COR-L47 (cell line): ENCODE data around the gene SAMD13.
"Not testable (repeated sequence)": the region's sequence is repeated elsewhere in the genome, so short reads cannot be mapped to it uniquely, and the experiment has no call there.

Experiments used
- DNase-seq: peaks from one replicate; lab custom pipeline; 2025; lab: John Stamatoyannopoulos, UW

Gene SAMD13

DNA sequence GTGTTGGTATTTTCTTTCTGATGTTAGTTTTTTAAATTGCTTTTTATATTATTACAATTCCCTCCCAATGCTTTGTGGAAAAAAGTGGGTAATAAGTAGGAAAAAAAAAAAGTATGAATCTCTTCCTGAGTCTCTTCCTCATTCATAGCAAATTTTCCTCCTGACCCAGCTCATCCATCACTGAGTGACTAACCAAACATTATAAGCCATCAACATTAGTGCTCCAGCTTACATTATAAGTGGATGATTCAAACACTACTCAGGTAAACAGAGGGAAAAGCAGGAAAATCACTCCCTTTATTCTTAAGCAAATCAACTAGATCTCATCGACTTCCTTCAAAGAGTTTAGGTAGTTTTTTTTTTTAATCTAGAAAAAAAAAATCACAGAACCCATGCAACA lies 15.4 kb upstream of the SAMD13 start:
- no peak for DNase-seq

GRCh38 chr1:84287389-84287788 lies 14.1 kb upstream of the SAMD13 start:
- DNase-seq = not testable (repeated sequence)

DNA sequence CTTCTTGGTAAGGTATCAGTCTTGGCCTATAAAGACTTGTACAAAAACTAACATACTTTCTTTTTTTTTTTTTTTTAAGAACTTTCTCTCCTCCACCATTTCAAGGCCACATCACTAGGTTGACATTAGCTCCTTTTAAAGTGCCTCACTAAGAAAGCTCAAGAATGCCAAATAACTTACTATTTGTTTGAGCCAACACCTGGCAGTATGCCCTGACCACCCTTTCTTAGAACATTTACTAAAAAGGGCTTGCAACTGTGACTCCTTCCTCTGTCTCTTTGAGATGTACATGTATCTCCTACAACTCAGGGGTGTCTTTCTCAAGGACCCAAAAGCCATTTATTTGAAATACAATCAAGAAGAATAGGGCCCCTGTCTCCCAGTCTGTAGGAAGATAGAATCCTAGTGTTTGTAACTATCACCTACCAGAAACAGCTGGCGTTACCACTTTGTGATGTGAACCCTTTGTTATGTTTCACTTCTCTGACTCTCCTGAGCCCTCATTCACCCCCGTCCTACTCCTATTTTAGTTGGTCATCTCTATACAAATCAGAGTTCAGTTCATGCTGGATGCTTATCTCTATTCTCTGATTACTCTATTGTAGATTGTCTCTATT lies 12.2 kb upstream of the SAMD13 start:
- DNase-seq = no peak

GRCh38 chr1:84291882-84292655 lies 9.4 kb upstream of the SAMD13 start:
- no peak for DNase-seq

GRCh38 chr1:84293766-84294165 lies 7.7 kb upstream of the SAMD13 start:
- no peak for DNase-seq

DNA sequence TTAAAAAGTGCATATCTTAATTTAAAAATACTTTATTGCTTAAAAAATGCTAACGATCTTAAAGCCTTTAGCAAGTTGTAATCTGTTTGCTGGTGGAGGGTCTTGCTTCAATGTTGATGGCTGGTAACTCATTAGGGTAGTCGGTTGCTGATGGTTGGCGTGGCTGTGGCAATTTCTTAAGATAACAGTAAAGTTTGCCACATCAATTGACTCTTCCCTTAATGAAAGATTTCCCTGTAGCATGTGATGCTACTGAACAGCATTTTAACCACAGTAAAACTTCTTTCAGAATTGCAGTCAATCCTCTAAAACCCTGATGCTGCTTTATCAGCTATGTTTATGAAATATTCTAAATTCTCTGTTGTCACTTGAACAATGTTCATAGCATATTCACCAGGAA lies 6.8 kb upstream of the SAMD13 start:
- no peak for DNase-seq

- no peak for DNase-seq
Observed at GRCh38 chr1:84297546-84298244, 3.8 kb upstream of the SAMD13 start.

- DNase-seq = peak; percentile 43
Observed at GRCh38 chr1:84298328-84298683, 3.2 kb upstream of the SAMD13 start.

DNA sequence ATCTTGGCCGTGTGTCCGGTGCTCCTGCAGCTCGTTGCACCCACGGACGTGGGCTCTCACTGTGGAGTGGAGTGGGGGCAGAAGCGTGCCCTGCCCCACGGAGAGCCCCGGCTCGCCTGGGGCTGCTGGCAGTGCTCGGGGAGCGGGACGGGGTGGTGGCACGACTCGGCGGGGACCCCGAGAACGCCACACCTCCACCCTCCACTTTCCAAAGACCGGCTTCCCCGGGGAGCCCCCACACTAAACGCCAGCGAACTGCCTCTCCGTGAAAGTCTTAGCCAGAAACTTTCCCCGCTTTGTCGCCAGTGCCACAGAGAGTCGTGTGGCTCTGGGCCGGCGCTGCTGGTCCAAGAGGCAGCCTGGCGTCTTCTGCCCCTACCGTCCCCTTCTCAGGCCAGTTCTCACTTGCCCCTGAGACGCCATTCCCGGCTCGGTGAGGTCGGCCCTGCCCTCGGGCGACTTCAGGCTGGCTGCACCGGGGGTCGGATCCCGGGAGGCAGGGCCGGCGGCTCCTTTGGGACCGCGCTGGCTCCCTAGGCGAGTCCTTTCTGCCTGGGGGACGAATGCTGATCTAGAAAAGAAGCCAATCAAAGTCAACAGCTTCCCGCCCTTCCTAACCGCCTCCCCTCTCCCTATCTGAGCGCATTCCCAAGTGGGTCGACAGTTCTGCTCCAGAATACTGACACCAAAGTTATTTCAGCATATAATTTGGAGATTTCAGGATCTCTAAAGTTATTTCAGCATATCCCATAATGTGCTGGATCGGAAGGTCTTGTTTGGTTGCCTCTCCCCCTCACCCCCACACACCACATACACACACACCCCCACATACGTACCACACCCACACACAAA lies 2.6 kb upstream of the SAMD13 start:
- DNase-seq = peak; percentile 21

DNA sequence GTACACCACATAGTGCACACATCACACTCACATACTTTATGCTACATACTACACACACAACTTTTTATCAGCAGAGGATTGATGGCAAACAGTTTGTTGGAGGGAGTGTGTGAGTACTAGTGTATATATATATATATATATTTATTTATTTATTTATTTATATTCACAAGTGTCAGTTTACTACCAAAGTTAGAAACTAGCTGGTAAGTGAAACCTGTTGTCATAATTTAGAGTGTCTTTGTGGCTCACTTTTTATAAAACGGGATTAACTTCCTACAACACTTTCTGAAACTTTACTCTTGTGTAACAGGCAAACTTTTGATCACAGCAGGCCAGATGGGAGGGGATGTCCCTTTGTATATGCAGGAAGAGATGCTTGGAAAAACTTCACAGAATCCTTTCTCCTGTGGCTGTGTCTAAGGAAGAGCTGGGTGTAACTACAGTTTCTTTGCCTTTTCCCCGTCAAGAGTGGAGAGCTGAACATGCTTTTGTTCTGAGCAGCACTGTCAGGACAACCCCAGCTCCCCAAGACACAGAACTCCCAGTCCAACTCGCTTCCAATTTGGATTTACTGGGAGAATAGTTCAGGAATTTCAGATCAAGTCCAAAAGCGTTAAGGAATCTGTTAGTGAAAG lies 1.9 kb upstream of the SAMD13 start:
- DNase-seq = no peak

GRCh38 chr1:84300501-84300900 lies 1.0 kb upstream of the SAMD13 start:
- no peak for DNase-seq

DNA sequence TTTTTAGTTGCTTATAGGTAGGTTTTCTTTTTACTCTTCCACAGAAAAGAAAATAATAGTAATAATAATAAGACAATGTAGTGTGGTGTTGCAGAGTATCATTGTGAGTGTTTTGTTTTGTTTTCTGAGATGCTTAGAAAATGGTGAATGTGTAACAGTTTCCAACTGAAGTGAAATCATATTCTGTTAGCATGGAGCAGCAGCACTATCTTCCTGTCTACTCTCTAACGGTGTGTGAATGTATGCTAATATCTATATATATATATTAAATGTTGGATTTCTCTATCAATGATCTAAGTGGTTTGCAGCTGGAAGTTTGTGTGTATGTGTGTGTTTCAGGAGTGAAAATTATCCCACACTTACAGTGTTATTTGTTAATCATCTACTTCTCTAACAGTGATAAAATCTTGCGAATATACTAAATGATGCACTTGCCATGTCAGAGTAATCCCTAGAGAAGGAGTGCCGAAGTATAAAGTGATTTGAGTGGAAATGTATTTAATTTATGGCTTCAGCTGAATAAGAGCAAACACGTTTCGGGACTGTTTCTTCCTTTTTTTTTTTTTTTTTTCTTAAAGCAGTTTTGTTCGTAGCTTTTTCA lies 377 bp downstream of the SAMD13 start:
- no peak for DNase-seq

- no peak for DNase-seq
Observed at GRCh38 chr1:84303314-84303830, 1.9 kb downstream of the SAMD13 start.

DNA sequence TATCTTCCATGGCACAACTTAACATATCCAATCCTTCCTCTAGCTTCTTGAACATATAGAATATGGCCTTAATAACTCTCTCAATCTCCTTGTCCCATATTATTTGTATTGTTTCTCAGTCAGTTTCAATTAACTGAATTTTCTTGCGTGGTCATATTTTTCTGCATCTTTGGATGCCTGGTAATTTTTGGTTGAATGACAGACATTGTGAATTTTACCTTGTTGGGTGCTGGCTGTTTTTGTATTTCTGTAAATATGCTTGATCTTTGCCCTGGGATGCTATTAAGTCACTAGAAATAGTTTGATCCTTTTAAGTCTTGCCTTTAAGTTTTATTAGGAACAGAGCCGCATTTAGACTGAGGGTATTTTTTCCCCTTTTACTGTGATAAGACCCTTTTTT lies 5.9 kb downstream of the SAMD13 start:
- no peak for DNase-seq

- no peak for DNase-seq
Observed at GRCh38 chr1:84311296-84311695, 9.8 kb downstream of the SAMD13 start.

DNA sequence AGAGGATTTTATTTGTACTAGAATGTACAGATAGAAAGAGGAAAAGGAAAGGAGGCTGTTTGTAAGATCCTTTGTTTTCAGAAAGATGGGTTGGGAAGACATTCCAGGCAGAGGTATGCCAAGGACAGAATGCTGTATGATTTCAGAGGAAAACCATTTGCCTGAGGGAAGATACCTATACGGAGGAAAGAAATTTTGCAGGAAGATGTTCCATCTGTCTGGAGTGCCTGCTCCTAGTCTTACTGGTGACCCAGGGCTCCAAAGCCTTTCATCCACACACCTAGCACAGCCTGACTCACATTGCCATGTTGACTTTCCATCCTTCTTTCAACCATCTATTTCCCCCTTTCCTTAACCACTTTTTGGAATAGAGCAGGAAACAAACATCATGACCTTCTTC lies 18.2 kb downstream of the SAMD13 start:
- DNase-seq = no peak

GRCh38 chr1:84327830-84328229 lies 26.3 kb downstream of the SAMD13 start:
- no peak for DNase-seq

DNA sequence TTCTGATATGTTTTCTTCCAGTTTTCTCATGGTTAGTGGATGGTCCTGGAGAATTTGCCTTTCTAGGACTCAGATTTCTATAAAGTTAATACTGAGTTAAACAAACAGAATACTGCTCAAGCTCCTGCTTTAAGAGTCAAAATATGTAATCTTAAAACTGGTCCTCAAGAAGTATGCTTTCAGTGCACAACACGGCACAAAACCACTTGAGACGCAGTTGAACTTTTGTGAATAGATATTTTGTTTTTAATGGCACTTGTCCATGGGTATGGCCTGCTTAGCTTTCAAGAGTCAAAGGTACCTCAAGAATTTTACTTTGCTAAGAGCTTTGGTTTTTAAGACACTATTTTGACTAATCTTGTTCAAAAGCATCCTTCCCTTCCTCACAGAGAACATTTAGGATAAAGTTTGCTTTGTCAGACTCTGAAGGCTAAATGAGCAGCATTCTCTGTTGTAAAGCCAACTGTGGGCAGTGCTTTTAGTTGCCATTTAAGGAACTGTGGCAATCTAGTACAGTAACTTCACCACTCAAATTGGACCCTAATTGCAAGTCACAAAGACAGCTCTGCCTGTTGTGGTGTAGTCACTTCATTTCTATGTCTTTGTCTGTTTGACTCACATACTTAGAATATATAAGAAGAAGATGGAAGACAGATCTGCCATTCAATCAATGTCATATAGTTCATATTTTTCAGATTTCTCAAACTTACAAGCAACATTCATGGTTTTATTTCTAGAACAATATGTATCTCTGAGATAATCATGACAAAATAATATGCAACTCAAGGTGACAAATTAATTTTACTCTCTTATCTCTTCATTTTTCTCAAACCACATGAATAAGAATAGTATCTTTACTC lies 28.8 kb downstream of the SAMD13 start:
- no peak for DNase-seq

DNA sequence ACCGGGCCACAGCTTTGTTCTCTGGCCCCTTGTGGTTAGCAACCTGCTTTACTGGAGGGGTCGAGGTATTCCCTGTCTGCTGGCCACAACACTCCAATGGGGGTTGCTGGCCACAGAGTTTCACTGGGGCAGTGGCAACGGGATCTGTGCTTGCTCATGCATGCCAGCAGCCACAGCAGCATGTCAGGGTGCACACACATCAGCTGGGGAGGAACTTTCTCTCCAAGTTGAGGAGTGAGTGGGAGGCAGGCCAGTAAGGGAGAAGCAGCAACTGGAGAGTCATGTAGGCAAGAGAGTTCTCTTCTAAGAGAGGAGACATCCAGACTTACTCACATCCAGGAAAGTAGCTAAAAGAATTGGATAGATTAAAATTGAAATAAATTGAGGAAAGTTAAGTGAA lies 38.0 kb downstream of the SAMD13 start:
- no peak for DNase-seq

DNA sequence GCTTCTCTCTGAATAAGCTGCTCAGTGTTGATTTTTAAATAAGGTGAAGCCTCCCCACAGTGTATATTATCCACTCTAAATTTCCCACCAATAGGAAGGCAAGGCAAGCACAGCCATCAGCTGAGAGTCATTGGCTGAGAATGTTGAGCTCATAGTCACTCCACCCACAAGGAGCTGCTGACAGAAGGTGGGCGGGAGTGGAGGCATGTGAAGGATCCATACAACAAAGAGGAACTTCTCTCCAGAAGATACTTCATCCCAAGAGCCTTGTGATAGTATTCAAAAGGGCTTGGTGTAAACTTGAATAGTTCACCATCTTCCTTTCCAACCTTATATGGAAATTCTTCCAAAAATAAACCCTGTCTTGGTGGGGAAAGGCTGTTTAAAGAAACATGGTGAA lies 42.8 kb downstream of the SAMD13 start:
- DNase-seq = no peak
